H4 (cell line): ENCODE measurements around the gene CHRNA1. TPM values are rescaled to one million over a fixed set of nuclear protein-coding genes. Genes with fewer than 3 reads are reported as not detected.
A peak's percentile ranks its signal among the peaks of the same experiment; 100 is the strongest.

Experiments used
- DNase-seq: peaks from one replicate; pipeline ENCODE4 v3.0.0-alpha.2; 2015; ENCODE audit warnings: low spot score
- total RNA-seq: library from RNA; depleted of rRNA; stranded (reverse); fragments of >200 nt; shearing (Covaris generic); gene quantifications from 2 replicates; pipeline ENCODE4 v1.2.3, GENCODE V29; 2014

Gene CHRNA1
- total RNA-seq, 1 experiment from 2014 or later: 1.1 TPM

GRCh38 chr2:174784316-174784715 is 20.0 kb upstream of the CHRNA1 start:
- no peak for DNase-seq

GRCh38 chr2:174781996-174782395 is 17.7 kb upstream of the CHRNA1 start:
- DNase-seq: no peak

GRCh38 chr2:174781298-174781697 is 17.0 kb upstream of the CHRNA1 start:
- DNase-seq: no peak

- no peak for DNase-seq
Measured at GRCh38 chr2:174780856-174781255, 16.6 kb upstream of the CHRNA1 start.

- DNase-seq: no peak
Measured at GRCh38 chr2:174780191-174780840, 16.0 kb upstream of the CHRNA1 start.

DNA sequence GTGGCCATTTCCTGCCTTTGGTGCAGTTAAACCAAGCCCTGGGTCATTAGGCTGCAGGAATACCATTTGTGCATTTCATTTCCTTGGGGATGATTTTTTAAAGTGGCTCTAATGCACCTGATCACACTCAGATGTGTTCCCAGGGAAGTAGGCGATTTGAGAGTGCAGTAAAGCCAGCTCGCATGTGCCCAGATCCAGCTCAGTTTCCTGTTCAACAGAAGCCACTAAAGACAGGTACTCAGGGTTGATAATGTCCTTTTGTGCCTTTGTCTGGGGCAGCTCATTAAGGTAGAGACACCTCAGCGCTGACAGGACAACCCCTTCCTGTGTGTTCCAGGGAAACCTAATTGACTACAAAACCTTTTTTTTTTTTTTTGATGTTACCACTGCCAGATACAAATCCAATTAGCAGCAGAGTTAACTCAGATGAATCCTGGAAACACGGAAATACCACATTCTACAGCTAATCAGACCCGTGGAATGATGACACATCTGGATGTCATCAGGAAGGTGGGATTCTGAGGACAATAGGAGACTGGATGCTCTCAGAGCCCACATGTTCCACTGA is 15.2 kb upstream of the CHRNA1 start:
- DNase-seq: no peak

DNA sequence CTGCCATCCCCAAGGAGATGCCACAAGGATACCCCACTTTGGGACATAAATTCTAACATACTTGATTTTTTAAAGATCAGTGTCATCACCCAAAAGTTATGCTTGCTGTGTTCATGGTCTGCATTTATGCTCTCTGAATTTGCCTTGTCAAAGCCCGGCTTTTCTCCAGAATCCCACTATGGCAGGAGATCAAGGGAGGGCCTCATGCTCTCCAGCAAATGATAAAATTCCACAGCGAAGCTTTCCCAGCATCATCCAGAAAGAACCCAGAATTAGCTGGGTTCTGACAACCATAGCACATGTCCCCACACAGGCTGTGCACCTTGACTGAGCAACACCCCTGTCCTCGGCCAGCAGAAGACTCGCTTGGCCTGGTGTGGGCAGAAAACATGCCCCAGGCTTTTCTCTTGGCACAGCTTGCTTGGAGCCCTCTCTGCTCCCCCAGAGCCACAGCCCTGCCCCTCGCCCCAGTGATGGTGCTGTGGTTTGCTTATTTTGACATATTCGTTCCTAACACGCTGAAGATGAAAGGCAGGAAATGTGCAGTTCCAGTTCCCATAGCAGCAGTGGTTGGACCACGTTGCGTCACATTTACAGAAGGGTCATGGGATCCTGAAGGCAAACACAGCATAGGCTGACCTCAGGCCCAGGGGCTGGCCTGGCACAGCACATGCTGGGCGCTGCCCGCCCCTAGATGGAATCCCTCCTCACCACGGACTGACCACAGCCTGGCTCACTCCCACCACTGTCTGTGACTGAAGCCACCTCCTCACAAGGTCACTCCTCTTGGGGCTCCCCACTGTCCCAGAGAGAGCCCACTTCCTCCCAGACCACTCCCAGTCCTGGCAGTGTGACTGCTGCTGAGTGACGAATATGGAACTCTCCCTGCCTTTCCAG is 14.1 kb upstream of the CHRNA1 start:
- peak; percentile 97 for DNase-seq

- DNase-seq: no peak
Measured at GRCh38 chr2:174777347-174778084, 13.2 kb upstream of the CHRNA1 start.

- no peak for DNase-seq
Measured at GRCh38 chr2:174776675-174777074, 12.4 kb upstream of the CHRNA1 start.

DNA sequence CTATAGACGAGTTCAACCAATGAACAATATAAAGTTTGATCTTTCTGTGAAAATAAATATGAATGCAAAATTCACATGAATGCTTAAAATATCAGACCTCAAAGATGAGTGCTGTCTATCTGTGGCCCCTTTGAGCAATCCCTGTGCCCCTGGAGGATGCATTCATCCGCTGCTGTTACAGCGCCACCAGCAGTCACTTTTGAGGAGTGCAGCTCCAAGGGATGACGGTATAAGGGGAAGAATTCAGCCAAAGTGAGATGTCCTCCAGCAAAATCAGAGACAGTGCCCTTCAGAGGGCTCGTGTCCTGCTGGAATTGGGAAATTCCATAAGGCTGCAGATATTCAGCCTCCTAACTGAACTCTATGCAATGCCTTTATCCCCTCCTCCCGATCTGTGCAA is 12.0 kb upstream of the CHRNA1 start:
- DNase-seq: no peak

- DNase-seq: no peak
Measured at GRCh38 chr2:174775571-174775980, 11.3 kb upstream of the CHRNA1 start.

GRCh38 chr2:174774886-174775285 is 10.6 kb upstream of the CHRNA1 start:
- DNase-seq: no peak

DNA sequence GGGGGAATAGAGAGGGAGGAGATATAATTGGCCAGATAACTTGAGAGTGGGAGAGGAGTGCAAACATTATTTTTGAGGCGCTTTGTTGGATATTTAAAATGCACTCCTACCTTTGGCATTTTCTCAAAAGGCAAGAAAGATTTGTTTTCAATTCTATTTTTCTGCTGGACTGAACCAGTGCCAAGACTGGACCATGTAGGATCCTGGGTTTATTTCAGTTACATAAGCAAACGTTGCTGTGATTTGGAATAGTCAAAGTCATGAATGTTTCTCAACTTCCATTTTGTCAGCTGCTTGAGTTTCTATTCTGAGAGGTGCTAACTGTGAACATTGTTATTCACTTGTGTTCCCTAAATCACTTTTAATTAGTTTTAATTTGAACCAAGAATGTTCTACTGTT is 8.9 kb upstream of the CHRNA1 start:
- DNase-seq: no peak

DNA sequence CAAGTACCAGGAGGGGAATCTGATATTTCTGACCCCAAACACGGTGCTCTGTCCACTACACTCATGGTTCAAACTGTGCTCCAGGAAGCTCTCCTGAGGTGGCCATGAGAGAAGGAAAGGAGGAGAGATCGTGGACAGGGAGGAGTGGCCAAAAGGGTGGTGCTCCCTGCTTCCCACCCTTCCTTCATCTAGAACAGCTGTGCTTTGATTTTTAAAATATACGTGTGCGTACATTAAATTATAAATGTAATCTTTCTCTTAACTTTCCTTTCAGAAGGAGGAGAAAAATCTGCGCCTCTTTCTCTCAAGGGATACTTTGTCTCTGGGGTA is 8.2 kb upstream of the CHRNA1 start:
- no peak for DNase-seq

DNA sequence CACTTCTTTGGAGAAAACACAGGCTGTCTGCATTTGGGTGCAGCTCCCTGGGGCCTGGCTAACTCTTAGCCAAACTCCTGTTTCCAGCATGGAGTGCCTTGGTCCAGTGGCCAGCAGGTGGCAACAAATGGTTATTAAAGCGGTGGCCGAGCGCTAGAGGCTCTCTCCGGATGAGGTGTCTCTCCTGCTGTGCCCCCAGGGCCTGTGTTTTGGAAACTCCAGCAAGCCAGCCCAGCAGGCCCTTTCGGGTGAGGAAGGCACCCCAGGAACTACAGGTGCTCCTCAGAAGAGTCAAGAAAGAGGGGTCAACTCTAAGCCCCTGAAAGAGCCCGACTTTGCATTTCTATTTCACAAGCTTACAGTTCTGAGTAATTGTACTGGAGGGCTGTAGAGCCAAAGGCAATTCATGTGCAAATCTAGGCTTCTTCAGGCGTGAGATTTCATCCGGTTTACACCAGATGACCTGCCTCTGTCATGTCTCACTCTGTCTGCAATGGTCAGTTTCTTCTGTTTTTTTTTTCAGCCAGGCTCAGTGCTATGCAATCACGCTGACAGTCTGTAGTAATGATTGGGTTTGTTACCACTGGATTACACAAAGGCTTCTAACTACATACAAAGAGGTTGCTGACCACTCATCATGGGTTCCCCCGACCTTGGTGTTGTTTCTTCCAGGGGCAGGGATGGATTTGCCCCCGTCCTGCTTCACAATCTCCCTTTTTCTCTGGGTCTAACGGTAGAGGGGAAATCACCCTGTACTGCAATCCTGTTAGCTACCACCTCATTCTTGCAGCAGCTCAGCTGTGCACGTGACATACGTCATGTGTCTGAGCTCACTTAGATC is 7.6 kb upstream of the CHRNA1 start:
- DNase-seq: peak; percentile 70

GRCh38 chr2:174771136-174771535 is 6.9 kb upstream of the CHRNA1 start:
- no peak for DNase-seq

DNA sequence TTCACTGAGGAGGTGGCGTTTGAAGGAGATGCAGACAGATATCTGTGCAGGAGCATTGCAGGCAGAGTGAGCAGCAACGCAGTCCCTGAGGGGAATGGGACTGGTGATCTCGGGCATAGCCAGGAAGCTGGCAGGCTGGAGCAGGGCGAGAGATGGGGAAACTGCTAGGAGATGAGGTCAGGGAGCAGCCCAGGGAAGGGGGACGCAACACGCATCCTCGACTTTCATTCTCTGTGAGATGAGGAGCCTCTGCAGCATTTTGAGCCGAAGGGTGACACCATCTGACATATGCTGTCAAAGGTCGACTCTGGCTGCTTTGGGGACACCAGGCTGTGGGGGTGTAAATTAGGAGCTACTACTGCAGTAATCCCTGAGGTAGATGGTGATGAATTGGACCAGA is 4.3 kb upstream of the CHRNA1 start:
- DNase-seq: no peak

DNA sequence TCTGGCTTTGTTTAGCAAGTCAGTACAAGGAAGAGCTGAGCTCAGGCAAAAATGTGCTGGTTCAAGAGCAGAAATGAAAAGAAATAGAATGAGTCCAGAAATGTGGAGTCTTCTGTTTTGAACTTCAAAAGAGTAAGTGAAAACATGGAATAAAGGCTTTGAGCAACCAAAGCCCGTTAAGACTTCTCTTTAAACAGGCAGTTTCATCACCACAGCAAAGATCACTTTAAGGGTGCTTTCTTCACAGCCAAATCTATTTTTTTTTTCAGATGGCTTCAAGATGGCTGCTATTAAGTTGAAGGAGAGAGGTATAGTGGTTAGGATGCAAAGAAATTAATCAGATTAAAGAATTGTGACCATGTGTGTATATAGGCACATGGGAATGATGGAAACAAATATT is 2.0 kb upstream of the CHRNA1 start:
- DNase-seq: no peak

- DNase-seq: no peak
Measured at GRCh38 chr2:174765576-174765975, 1.3 kb upstream of the CHRNA1 start.

- DNase-seq: no peak
Measured at GRCh38 chr2:174763780-174764179, 492 bp downstream of the CHRNA1 start.

DNA sequence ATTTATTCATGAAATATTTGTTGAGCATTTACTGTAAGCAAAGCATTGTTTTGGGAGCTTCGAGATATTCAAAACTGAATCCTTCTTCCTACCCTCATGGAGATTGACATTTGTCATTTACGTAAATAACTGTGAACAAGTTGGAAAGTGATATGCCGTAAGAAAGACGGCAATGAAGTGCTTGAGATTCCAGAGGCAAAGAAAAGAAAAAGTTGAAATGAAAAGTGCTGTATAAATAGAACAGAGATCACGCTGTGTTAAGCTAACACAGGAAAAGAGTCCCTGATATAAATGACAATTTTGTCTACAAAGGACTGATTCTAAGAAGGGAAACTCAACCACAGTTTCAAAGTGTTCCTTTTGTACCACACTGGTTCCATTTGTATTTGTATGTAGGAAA is 1.8 kb downstream of the CHRNA1 start:
- DNase-seq: no peak
